Measurements from ENCODE around the gene CRISPLD2.

- TF ChIP-seq GATA2 (IDR thresholded peaks at IDR 0.05; ENCODE audit: low read depth, low read length) (no peak), GATA3 (IDR thresholded peaks at IDR 0.05; ENCODE audit: low read depth, low read length) (no peak)
Observed at GRCh38 chr16:84836967-84837366, 17.2 kb downstream of the CRISPLD2 start.
